A549 (cell line): ENCODE measurements around the gene P2RY14. TPM values are rescaled to one million over a fixed set of nuclear protein-coding genes. Genes with fewer than 3 reads are reported as not detected.

ENCODE experiments used
- ATAC-seq, 2 experiments: fragments of 200-7000 bp in 1 of 2; fragments of >200 bp in 1 of 2; cut with Nextera tagmentation in 1 of 2; cut with Tn5 transposase in 1 of 2; 3 replicates each; pipeline versions ENCODE4 v1.8.0 to v1.9.1; 2018 to 2020; ENCODE audit warnings: mild to moderate bottlenecking in 1 of 2, moderate library complexity in 1 of 2
- CTCF ChIA-PET: fragments of 300-600 bp; sonication (Branson Sonifier 250); formaldehyde crosslinking; extraction: SDS; loops from one replicate; lab custom pipeline; 2021; ENCODE audit warnings: antibody characterized with exemption, inconsistent platforms; lab: Yijun Ruan, JAX
- POLR2A ChIA-PET: fragments of 350-600 bp; formaldehyde crosslinking; extraction: SDS; loops from one replicate; lab custom pipeline; 2021; ENCODE audit warnings: antibody characterized with exemption, inconsistent platforms; lab: Yijun Ruan, JAX
- DNase-seq, 2 experiments: peaks; one replicate each; pipeline versions ENCODE4 v3.0.0 to v3.0.0-alpha.2; 2011 to 2016; ENCODE audit warnings: low read depth in 1 of 2, low spot score in 1 of 2
- FAIRE-seq: peaks from 2 replicates; lab custom pipeline; 2011; peaks lifted over from hg19 to GRCh38; lab: Jason Lieb, UNC
- H3K27ac ChIP-seq, 2 experiments: fragments of >200 bp; sonication (Bioruptor Twin); formaldehyde crosslinking; 3 replicates each; pipeline ENCODE4 v1.5.1; 2016 to 2017
- H3K4me1 ChIP-seq: fragments of >200 bp; sonication (Bioruptor Twin); formaldehyde crosslinking; 3 replicates; pipeline ENCODE4 v1.6.1; 2016
- H3K4me2 ChIP-seq: fragments of >200 bp; sonication (Bioruptor Twin); formaldehyde crosslinking; 3 replicates; pipeline ENCODE4 v1.6.1; 2016
- H3K4me3 ChIP-seq: fragments of >200 bp; sonication (Bioruptor Twin); formaldehyde crosslinking; 3 replicates; pipeline ENCODE4 v1.5.1; 2016
- H3K9me3 ChIP-seq: fragments of >200 bp; sonication (Bioruptor Twin); formaldehyde crosslinking; 3 replicates; pipeline ENCODE4 v1.6.1; 2016
- CEBPB ChIP-seq, 2 experiments: fragments of >200 bp in 1 of 2; sonication (Bioruptor Twin) in 1 of 2; formaldehyde crosslinking in 1 of 2; IDR thresholded peaks; 2 replicates each; pipeline ENCODE4 v1.6.1; 2012 to 2016
- E2F6 ChIP-seq: IDR thresholded peaks from 2 replicates; pipeline ENCODE4 v1.6.1; 2012; ENCODE audit warnings: low read depth, borderline replicate concordance
- EHMT2 ChIP-seq: fragments of 200-600 bp; sonication (generic); IDR thresholded peaks from 2 replicates; pipeline ENCODE4 v1.6.1; 2016; ENCODE audit warnings: antibody characterized with exemption, low read depth, mild to moderate bottlenecking, moderate library complexity
- EP300 ChIP-seq, 2 experiments: fragments of >200 bp; sonication (Bioruptor Twin); formaldehyde crosslinking; IDR thresholded peaks; 2 replicates in 1 of 2; 3 replicates in 1 of 2; pipeline ENCODE4 v1.6.1; 2016 to 2017
- FOSL2 ChIP-seq, 2 experiments: fragments of 450-650 bp in 1 of 2; fragments of >200 bp in 1 of 2; sonication (Bioruptor Twin) in 1 of 2; formaldehyde crosslinking; IDR thresholded peaks; 2 replicates each; pipeline versions ENCODE4 v1.5.0 to v1.6.1; 2016 to 2020; ENCODE audit warnings: mild to moderate bottlenecking in 1 of 2, moderate library complexity in 1 of 2
- GATA3 ChIP-seq: IDR thresholded peaks from 2 replicates; pipeline ENCODE4 v1.6.1; 2012; ENCODE audit warnings: borderline replicate concordance
- HES2 ChIP-seq: fragments of >200 bp; sonication (Bioruptor Twin); formaldehyde crosslinking; IDR thresholded peaks from 2 replicates; pipeline ENCODE4 v1.6.1; 2016
- HOXB13 ChIP-seq: fragments of 250-450 bp; sonication (Bioruptor Pico); IDR thresholded peaks from 2 replicates; pipeline ENCODE4 v1.5.0; 2020; ENCODE audit warnings: low read depth, mild to moderate bottlenecking, moderate library complexity
- HOXB5 ChIP-seq: fragments of 250-450 bp; sonication (Bioruptor Pico); IDR thresholded peaks from 2 replicates; pipeline ENCODE4 v1.5.0; 2020; ENCODE audit warnings: mild to moderate bottlenecking, moderate library complexity
- JUN ChIP-seq, 2 experiments: fragments of >200 bp; sonication (Bioruptor Twin); formaldehyde crosslinking; IDR thresholded peaks; 2 replicates in 1 of 2; 3 replicates in 1 of 2; pipeline ENCODE4 v1.6.1; 2016 to 2017
- JUNB ChIP-seq: fragments of >200 bp; sonication (Bioruptor Twin); formaldehyde crosslinking; IDR thresholded peaks from 2 replicates; pipeline ENCODE4 v1.6.1; 2016
- MAFK ChIP-seq: fragments of 450-650 bp; IDR thresholded peaks from 2 replicates; pipeline ENCODE4 v1.6.1; 2014; ENCODE audit not compliant: partially characterized antibody
- RAD21 ChIP-seq, 2 experiments: fragments of >200 bp in 1 of 2; sonication (Bioruptor Twin) in 1 of 2; formaldehyde crosslinking in 1 of 2; IDR thresholded peaks in 1 of 2; conservative IDR thresholded peaks in 1 of 2; 2 replicates in 1 of 2; 3 replicates in 1 of 2; pipeline ENCODE4 v1.6.1; 2012 to 2018; ENCODE audit warnings: inconsistent platforms in 1 of 2
- SMC3 ChIP-seq: fragments of >200 bp; sonication (Bioruptor Twin); formaldehyde crosslinking; IDR thresholded peaks from 3 replicates; pipeline ENCODE4 v1.6.1; 2018; ENCODE audit warnings: inconsistent platforms
- TP53 ChIP-seq: fragments of 250-450 bp; sonication (Bioruptor Pico); IDR thresholded peaks from 2 replicates; pipeline ENCODE4 v1.5.0; 2021; ENCODE audit warnings: mild to moderate bottlenecking, moderate library complexity
- ZNF302 ChIP-seq: fragments of 250-450 bp; sonication (Bioruptor Pico); IDR thresholded peaks from 2 replicates; pipeline ENCODE4 v1.9.0; 2021; ENCODE audit warnings: inconsistent platforms, mild to moderate bottlenecking, moderate library complexity
- WGBS: methylation state at CpG from one replicate; pipeline ENCODE4 v1.1.6; 2017; ENCODE audit errors: missing lambda C conversion rate; 5-methylcytosine and 5-hydroxymethylcytosine counted together
- polyA plus RNA-seq, 4 experiments: library from polyadenylated mRNA; depleted of rRNA in 3 of 4; stranded (reverse); fragments of >200 nt; fragmentation: RNase III in 1 of 4; extraction: RNeasy Plus Mini Kit Qiagen cat#74134 plus additional on column Dnase treatment in 1 of 4; gene quantifications; 2 replicates in 3 of 4; 3 replicates in 1 of 4; pipeline ENCODE4 v1.2.3, GENCODE V29; 2011 to 2017
- TF ChIP-seq, protein P1 (sequence below): fragments of >200 bp; sonication (Bioruptor Twin); formaldehyde crosslinking; IDR thresholded peaks from 3 replicates; pipeline ENCODE4 v1.6.1; 2016
- TF ChIP-seq, protein P2 (sequence below): IDR thresholded peaks from 2 replicates; pipeline ENCODE4 v1.6.1; 2012
- TF ChIP-seq, protein P3 (sequence below): fragments of 250-450 bp; sonication (Bioruptor Pico); IDR thresholded peaks from 2 replicates; pipeline ENCODE4 v1.5.0; 2020; ENCODE audit warnings: low read depth, mild to moderate bottlenecking, moderate library complexity
- TF ChIP-seq, protein P4 (sequence below): fragments of >200 bp; sonication (Bioruptor Twin); formaldehyde crosslinking; IDR thresholded peaks from 3 replicates; pipeline ENCODE4 v1.5.1; 2016

Gene P2RY14
- polyA plus RNA-seq, 2 of the 4 experiments (the other 2 are of a cell fraction), result not detected

- CTCF ChIA-PET, result interaction anchor here (1.3 to 6.1 kb wide), 7 partner anchors 8 to 533 kb away, joined by 4 to 47 read pairs (median 9); partner anchors contain the start of gene GPR87
- H3K4me3 ChIP-seq, result no peak overlapping the region
- peak overlapping the region; percentile 72 to 84 for H3K27ac ChIP-seq
- H3K9me3 ChIP-seq, result no peaks in the 10 kb centered on the region
- DNase-seq, result no peak
- peak overlapping the region; percentile 63; the same call in 2 of the 3 replicates for H3K4me2 ChIP-seq
- 93% methylated on average over 4 of the region's 6 CpGs for WGBS
- no peak for FAIRE-seq
- POLR2A ChIA-PET, result interaction anchor here (1.8 to 2.5 kb wide), 2 partner anchors 10 to 22 kb away, joined by 5 to 11 read pairs; partner anchors contain the start of gene GPR87
- ATAC-seq, result no peak
- peaks cover 26% of the 10 kb centered on the region for H3K4me1 ChIP-seq
- TF ChIP-seq ZNF302 (no peak), E2F6 (no peak), MAFK (no peak), HOXB5 (CRISPR knock-in tag) (no peak), EHMT2 (no peak)
These were observed 27.9 kb upstream of the P2RY14 start for GRCh38 chr3:151306168-151306810.

DNA sequence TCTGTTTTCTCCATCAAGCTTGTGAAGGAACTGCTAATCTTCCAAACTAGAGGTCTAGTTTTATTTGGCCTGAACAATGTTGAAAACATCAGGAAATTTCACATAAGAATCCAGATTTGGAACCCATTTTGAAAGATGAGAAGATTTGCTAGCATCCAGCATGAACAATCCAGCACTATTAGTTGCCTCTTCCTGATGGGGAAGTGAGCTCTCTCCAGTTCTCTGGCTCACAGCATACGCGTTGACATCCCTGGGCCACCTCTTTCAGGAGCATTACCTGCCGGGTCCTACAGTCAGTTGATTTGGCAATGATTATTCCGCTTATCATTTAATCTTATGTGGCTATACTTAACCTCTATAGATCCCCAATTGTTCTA is 27.4 kb upstream of the P2RY14 start:
- Histone ChIP-seq H3K9me3 (no peaks in the 10 kb centered on the region), H3K4me2 (peak overlapping the region; percentile 63), H3K4me3 (no peak overlapping the region), H3K27ac (peak overlapping the region; percentile 72 to 84), H3K4me1 (peaks cover 26% of the 10 kb centered on the region)
- DNase-seq, result no peak
- TF ChIP-seq HOXB13 (CRISPR knock-in tag) (no peak), RAD21 (conservative IDR thresholded peaks at IDR 0.05 in 1 of 2, IDR thresholded peaks at IDR 0.05 in 1 of 2) (no peak)
- TF ChIP-seq, protein P1, sequence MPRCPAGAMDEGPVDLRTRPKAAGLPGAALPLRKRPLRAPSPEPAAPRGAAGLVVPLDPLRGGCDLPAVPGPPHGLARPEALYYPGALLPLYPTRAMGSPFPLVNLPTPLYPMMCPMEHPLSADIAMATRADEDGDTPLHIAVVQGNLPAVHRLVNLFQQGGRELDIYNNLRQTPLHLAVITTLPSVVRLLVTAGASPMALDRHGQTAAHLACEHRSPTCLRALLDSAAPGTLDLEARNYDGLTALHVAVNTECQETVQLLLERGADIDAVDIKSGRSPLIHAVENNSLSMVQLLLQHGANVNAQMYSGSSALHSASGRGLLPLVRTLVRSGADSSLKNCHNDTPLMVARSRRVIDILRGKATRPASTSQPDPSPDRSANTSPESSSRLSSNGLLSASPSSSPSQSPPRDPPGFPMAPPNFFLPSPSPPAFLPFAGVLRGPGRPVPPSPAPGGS, result no peak
- no peak for FAIRE-seq
- ChIA-PET POLR2A (interaction anchor here (0.6 to 2.5 kb wide), 5 partner anchors 11 to 1264 kb away, joined by 3 to 11 read pairs (median 4); partner anchors contain the start of gene GPR87), CTCF (interaction anchor here (0.6 to 6.1 kb wide), 10 partner anchors 10 to 533 kb away, joined by 3 to 47 read pairs (median 4); no protein-coding TSS in a partner anchor)
- WGBS, result 92% methylated on average over 4 of the region's 4 CpGs
- ATAC-seq, result peak in 1 of 2 experiments; percentile 15; a peak in 1 of 6 replicates

GRCh38 chr3:151305060-151305774 is 26.9 kb upstream of the P2RY14 start:
- Histone ChIP-seq H3K4me3 (no peak overlapping the region), H3K4me2 (peak overlapping the region; percentile 63), H3K4me1 (peaks cover 26% of the 10 kb centered on the region), H3K27ac (peak overlapping the region; percentile 72 to 84), H3K9me3 (no peaks in the 10 kb centered on the region)
- FAIRE-seq (no peak), ATAC-seq (peak; percentile 97), DNase-seq (peak; percentile 61 to 82)
- ChIA-PET POLR2A (interaction anchor here (0.6 to 2.5 kb wide), 6 partner anchors 11 to 1265 kb away, joined by 3 to 11 read pairs (median 4); partner anchors contain the start of gene GPR87), CTCF (interaction anchor here (0.5 to 6.1 kb wide), 18 partner anchors 9 to 1047 kb away, joined by 3 to 47 read pairs (median 3); no protein-coding TSS in a partner anchor)
- 35% methylated on average over 7 of the region's 7 CpGs for WGBS
- no peak for TF ChIP-seq TP53 (CRISPR knock-in tag)
- peak; percentile 39 for TF ChIP-seq JUNB
- peak; percentile 37 to 46 for TF ChIP-seq RAD21 (conservative IDR thresholded peaks at IDR 0.05 in 1 of 2, IDR thresholded peaks at IDR 0.05 in 1 of 2)
- TF ChIP-seq, protein P1, result peak; percentile 38; the same call in 1 of the 3 replicates
- TF ChIP-seq, protein P2, sequence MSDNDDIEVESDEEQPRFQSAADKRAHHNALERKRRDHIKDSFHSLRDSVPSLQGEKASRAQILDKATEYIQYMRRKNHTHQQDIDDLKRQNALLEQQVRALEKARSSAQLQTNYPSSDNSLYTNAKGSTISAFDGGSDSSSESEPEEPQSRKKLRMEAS, result peak; percentile 63
- peak; percentile 91 for TF ChIP-seq GATA3
- TF ChIP-seq, protein P3, sequence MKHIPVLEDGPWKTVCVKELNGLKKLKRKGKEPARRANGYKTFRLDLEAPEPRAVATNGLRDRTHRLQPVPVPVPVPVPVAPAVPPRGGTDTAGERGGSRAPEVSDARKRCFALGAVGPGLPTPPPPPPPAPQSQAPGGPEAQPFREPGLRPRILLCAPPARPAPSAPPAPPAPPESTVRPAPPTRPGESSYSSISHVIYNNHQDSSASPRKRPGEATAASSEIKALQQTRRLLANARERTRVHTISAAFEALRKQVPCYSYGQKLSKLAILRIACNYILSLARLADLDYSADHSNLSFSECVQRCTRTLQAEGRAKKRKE (CRISPR knock-in tag), result no peak
- peak; percentile 78 to 85; a peak in 3 of 4 replicates for TF ChIP-seq CEBPB (IDR thresholded peaks at IDR 0.05)
- TF ChIP-seq SMC3, result no peak
- TF ChIP-seq, protein P4, sequence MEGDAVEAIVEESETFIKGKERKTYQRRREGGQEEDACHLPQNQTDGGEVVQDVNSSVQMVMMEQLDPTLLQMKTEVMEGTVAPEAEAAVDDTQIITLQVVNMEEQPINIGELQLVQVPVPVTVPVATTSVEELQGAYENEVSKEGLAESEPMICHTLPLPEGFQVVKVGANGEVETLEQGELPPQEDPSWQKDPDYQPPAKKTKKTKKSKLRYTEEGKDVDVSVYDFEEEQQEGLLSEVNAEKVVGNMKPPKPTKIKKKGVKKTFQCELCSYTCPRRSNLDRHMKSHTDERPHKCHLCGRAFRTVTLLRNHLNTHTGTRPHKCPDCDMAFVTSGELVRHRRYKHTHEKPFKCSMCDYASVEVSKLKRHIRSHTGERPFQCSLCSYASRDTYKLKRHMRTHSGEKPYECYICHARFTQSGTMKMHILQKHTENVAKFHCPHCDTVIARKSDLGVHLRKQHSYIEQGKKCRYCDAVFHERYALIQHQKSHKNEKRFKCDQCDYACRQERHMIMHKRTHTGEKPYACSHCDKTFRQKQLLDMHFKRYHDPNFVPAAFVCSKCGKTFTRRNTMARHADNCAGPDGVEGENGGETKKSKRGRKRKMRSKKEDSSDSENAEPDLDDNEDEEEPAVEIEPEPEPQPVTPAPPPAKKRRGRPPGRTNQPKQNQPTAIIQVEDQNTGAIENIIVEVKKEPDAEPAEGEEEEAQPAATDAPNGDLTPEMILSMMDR, result peak; percentile 28; the same call in 1 of the 3 replicates
- TF ChIP-seq EP300 (IDR thresholded peaks at IDR 0.05), result peak in 1 of 2 experiments; percentile 40; a peak in 1 of 5 replicates
- peak in 1 of 2 experiments; percentile 60; a peak in 3 of 5 replicates for TF ChIP-seq JUN (IDR thresholded peaks at IDR 0.05)
- TF ChIP-seq FOSL2 (IDR thresholded peaks at IDR 0.05), result no peak; the same call in 1 of the 2 replicates
- 0 out of 2 replicates have a peak, but pooled peaks have one; percentile 9 for TF ChIP-seq FOSL2 (CRISPR knock-in tag; IDR thresholded peaks at IDR 0.05)
- peak; percentile 51; the same call in 1 of the 2 replicates for TF ChIP-seq HES2
